Spleen (tissue), 7 donors: Measurements from ENCODE around the gene RASSF10.

Source experiments
- CTCF ChIP-seq, 11 experiments: fragments of 200-600 bp in 7 of 11; fragments of 450-650 bp in 4 of 11; sonication (generic) in 4 of 11; IDR thresholded peaks in 8 of 11; conservative IDR thresholded peaks in 3 of 11; 1 replicate in 7 of 11; 2 replicates in 4 of 11; pipeline versions ENCODE4 v1.4.0 to v1.8.0; 2016 to 2021; ENCODE audit warnings: antibody characterized with exemption in 11 of 11, inconsistent platforms in 4 of 11, mild to moderate bottlenecking in 1 of 11
- POLR2A ChIP-seq, 3 donors: fragments of 450-650 bp; IDR thresholded peaks; one replicate each; pipeline ENCODE4 v1.5.1; 2017; ENCODE audit warnings: antibody characterized with exemption in 3 of 3, mild to moderate bottlenecking in 1 of 3
- POLR2AphosphoS5 ChIP-seq, 3 donors: sonication (generic); formaldehyde crosslinking; IDR thresholded peaks; one replicate each; pipeline ENCODE4 v1.5.1; 2017; ENCODE audit warnings: antibody characterized with exemption in 3 of 3
- donor health status: DM: no; HTN: no; CAD: no; lungs with moderate emphysema.
- donor health status: DM: no; HTN: no; CAD: no.
- donor health status: DM: no; HTN: no; CAD: no.

GRCh38 chr11:13016415-13016814 is 7.3 kb downstream of the RASSF10 start:
- TF ChIP-seq POLR2AphosphoS5 (IDR thresholded peaks at IDR 0.05) (no peak), CTCF (IDR thresholded peaks at IDR 0.05 in 8 of 11, conservative IDR thresholded peaks at IDR 0.05 in 3 of 11) (no peak), POLR2A (IDR thresholded peaks at IDR 0.05) (no peak)
